Sigmoid colon (tissue), 4 donors: ENCODE measurements around the gene MYO18A.

ENCODE experiments used
- EP300 ChIP-seq, 4 donors: sonication (generic); formaldehyde crosslinking; IDR thresholded peaks; one replicate each; pipeline ENCODE4 v1.6.1; 2017; ENCODE audit warnings: antibody characterized with exemption in 4 of 4
- POLR2A ChIP-seq, 2 donors: fragments of 450-650 bp; IDR thresholded peaks; one replicate each; pipeline ENCODE4 v1.6.1; 2016; ENCODE audit warnings: antibody characterized with exemption in 2 of 2, mild to moderate bottlenecking in 2 of 2, moderate library complexity in 2 of 2
- POLR2AphosphoS5 ChIP-seq, 4 donors: sonication (generic); formaldehyde crosslinking; IDR thresholded peaks; one replicate each; pipeline ENCODE4 v1.6.1; 2017; ENCODE audit warnings: antibody characterized with exemption in 4 of 4
- TF ChIP-seq, protein P1 (sequence below), 4 experiments: fragments of 450-650 bp in 3 of 4; fragments of 200-600 bp in 1 of 4; IDR thresholded peaks; one replicate each; pipeline ENCODE4 v1.5.1; 2016 to 2019; ENCODE audit warnings: antibody characterized with exemption in 4 of 4, mild to moderate bottlenecking in 3 of 4, moderate library complexity in 2 of 4

DNA sequence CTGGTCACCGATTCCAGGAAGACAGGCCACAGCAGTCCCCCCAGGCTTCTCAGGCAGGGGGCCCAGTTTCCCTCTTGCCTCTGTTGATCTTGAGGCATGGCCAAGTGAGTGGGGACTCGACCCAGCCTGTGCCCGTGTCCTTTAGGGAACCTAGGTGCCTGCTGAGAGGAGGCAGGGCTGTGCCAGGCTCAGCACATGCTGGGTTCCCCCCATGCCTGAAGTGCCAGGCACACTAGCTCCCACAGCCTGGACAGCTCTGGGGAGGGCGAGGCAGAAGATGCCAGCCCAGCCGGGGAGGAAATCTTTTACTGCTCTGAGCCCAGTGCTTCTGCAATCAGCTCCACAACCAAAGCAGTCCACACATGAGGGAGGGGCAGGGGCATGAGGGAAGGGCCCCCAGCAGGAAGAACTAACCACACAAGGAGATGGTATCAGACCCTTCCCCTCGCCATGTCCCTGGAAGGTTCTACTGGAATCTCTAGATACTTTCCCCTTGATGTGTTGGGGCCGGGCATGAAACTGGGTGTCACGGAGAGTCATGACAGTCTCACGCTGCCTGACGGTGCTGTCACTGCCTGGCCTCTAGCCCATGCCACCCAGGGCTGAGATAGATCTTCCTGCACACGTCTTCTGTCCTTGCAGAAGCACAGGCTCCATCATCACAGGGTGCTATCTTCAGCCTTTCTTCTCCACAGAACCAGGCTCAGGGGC, 25.5 kb downstream of the MYO18A start:
- TF ChIP-seq, protein P1, sequence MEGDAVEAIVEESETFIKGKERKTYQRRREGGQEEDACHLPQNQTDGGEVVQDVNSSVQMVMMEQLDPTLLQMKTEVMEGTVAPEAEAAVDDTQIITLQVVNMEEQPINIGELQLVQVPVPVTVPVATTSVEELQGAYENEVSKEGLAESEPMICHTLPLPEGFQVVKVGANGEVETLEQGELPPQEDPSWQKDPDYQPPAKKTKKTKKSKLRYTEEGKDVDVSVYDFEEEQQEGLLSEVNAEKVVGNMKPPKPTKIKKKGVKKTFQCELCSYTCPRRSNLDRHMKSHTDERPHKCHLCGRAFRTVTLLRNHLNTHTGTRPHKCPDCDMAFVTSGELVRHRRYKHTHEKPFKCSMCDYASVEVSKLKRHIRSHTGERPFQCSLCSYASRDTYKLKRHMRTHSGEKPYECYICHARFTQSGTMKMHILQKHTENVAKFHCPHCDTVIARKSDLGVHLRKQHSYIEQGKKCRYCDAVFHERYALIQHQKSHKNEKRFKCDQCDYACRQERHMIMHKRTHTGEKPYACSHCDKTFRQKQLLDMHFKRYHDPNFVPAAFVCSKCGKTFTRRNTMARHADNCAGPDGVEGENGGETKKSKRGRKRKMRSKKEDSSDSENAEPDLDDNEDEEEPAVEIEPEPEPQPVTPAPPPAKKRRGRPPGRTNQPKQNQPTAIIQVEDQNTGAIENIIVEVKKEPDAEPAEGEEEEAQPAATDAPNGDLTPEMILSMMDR (IDR thresholded peaks at IDR 0.05) = no peak
- TF ChIP-seq POLR2A (IDR thresholded peaks at IDR 0.05) (no peak), POLR2AphosphoS5 (IDR thresholded peaks at IDR 0.05) (no peak), EP300 (IDR thresholded peaks at IDR 0.05) (no peak)
